Psoas muscle (tissue), 8 donors: Measurements from ENCODE around the gene DYNC2LI1. TPM values are rescaled to one million over a fixed set of nuclear protein-coding genes. Genes with fewer than 3 reads are reported as not detected.

Source experiments
- ATAC-seq, 4 donors: fragments of 200-7000 bp; cut with Tn5 transposase; one replicate each; pipeline ENCODE4 v1.9.1; 2020; ENCODE audit warnings: moderate library complexity in 3 of 4, mild to moderate bottlenecking in 2 of 4
- DNase-seq, 2 donors: peaks; one replicate each; pipeline ENCODE4 v3.0.0-alpha.2; 2020
- H3K27ac ChIP-seq: fragments of 200-600 bp; one replicate; pipeline ENCODE4 v1.8.0; 2022
- H3K27me3 ChIP-seq, 3 donors: fragments of 200-600 bp in 1 of 3; one replicate each; pipeline versions ENCODE4 v1.6.1 to v1.8.0; 2013 to 2022; ENCODE audit warnings: low read length in 2 of 3, mild to moderate bottlenecking in 2 of 3, moderate library complexity in 1 of 3; ENCODE audit not compliant: insufficient read depth in 3 of 3
- H3K36me3 ChIP-seq, 2 donors: fragments of 200-600 bp in 1 of 2; one replicate each; pipeline versions ENCODE4 v1.6.1 to v1.8.0; 2013 to 2022; ENCODE audit warnings: low read depth in 1 of 2, mild to moderate bottlenecking in 1 of 2, moderate library complexity in 1 of 2; ENCODE audit not compliant: insufficient read depth in 1 of 2
- H3K4me1 ChIP-seq: fragments of 200-600 bp; one replicate; pipeline ENCODE4 v1.8.0; 2022
- H3K4me3 ChIP-seq: fragments of 200-600 bp; one replicate; pipeline ENCODE4 v1.8.0; 2022; ENCODE audit warnings: mild to moderate bottlenecking
- H3K9me3 ChIP-seq: fragments of 200-600 bp; one replicate; pipeline ENCODE4 v1.8.0; 2022
- CTCF ChIP-seq: fragments of 200-600 bp; IDR thresholded peaks from one replicate; pipeline ENCODE4 v1.8.0; 2022; ENCODE audit warnings: antibody characterized with exemption
- WGBS, 3 donors: extraction: QIAGEN DNeasy Blood & Tissue Kit; methylation state at CpG; one replicate each; pipeline versions ENCODE4 v1.1.6 to v1.1.7; 2013; 5-methylcytosine and 5-hydroxymethylcytosine counted together
- intact Hi-C, 2 donors: fragments of 100-400 bp; cut with DNase I; formaldehyde crosslinking; loops; one replicate each; pipeline versions ENCODE4 v1.11.0 to v1.14.2; 2022
- polyA plus RNA-seq, 3 donors: library from polyadenylated mRNA; stranded (reverse); fragments of 200-250 nt; gene quantifications; one replicate each; pipeline ENCODE4 v1.2.3, GENCODE V29; 2013
- total RNA-seq, 4 donors: library from RNA; stranded (reverse); fragmentation: NEBNext Ultra II Directional in 2 of 4; extraction: Animal tissue kit (Norgen Biotek cat#: 25700) in 2 of 4; gene quantifications; one replicate each; pipeline versions ENCODE4 v1.2.1 to v1.2.4, GENCODE V29; 2021 to 2023
- donor health status: healthy with polysubstance abuse.
- donor health status: DM: no; HTN: no; CAD: no; lungs with moderate emphysema.
- donor health status: Bipolar disorder and iron deficiency.
- donor health status: healthy.
- donor health status: DM: yes; HTN: yes; CAD: no.
- donor health status: DM: no; HTN: no; CAD: no.
- donor health status: DM: no; HTN: no; CAD: no.
- donor health status: DM: yes; HTN: yes; CAD: no.

The DYNC2LI1 gene
- total and polyA plus RNA-seq, 7 donors, result 3.4 to 23.7 (median 8.9) TPM

GRCh38 chr2:43758739-43759138, 15.1 kb upstream of the DYNC2LI1 start:
- intact Hi-C loops, result no loop called here
- TF ChIP-seq CTCF, result no peak
- H3K4me1 ChIP-seq, result no peaks in the 10 kb centered on the region
- peak in 1 of 4 donors; percentile 27 for ATAC-seq
- no peaks in the 10 kb centered on the region for H3K9me3 ChIP-seq
- WGBS, 3 donors, result 26 to 36% (median 29%) methylated on average over 3 of the region's 3 CpGs
- H3K27ac ChIP-seq, result no peak overlapping the region
- no peak overlapping the region for H3K4me3 ChIP-seq
- H3K36me3 ChIP-seq, result no peaks in the 10 kb centered on the region
- DNase-seq, result peak; percentile 44 to 72
- no peaks in the 10 kb centered on the region for H3K27me3 ChIP-seq

GRCh38 chr2:43759195-43759594, 14.6 kb upstream of the DYNC2LI1 start:
- no peak for ATAC-seq

GRCh38 chr2:43762286-43762685, 11.6 kb upstream of the DYNC2LI1 start:
- no peaks in the 10 kb centered on the region for H3K4me1 ChIP-seq
- ATAC-seq, result no peak
- H3K4me3 ChIP-seq, result no peak overlapping the region
- 76 to 85% (median 84%) methylated on average over 3 of the region's 3 CpGs for WGBS, 3 donors
- DNase-seq, result no peak
- H3K27ac ChIP-seq, result no peak overlapping the region
- no peak for TF ChIP-seq CTCF
- no peaks in the 10 kb centered on the region for H3K9me3 ChIP-seq
- no peaks in the 10 kb centered on the region for H3K27me3 ChIP-seq
- H3K36me3 ChIP-seq, result no peaks in the 10 kb centered on the region
- intact Hi-C loops, result no loop called here

More at GRCh38 chr2:43759195-43759594, 14.6 kb upstream of the DYNC2LI1 start:
- Histone ChIP-seq H3K36me3 (no peaks in the 10 kb centered on the region), H3K4me1 (no peaks in the 10 kb centered on the region), H3K27me3 (no peaks in the 10 kb centered on the region), H3K27ac (no peak overlapping the region), H3K9me3 (no peaks in the 10 kb centered on the region), H3K4me3 (no peak overlapping the region)
- no peak for TF ChIP-seq CTCF
- no peak for DNase-seq
- intact Hi-C loops, result no loop called here

- intact Hi-C loops, result no loop called here
- Histone ChIP-seq H3K9me3 (no peaks in the 10 kb centered on the region), H3K4me3 (no peak overlapping the region), H3K27ac (no peak overlapping the region), H3K27me3 (no peaks in the 10 kb centered on the region), H3K36me3 (no peaks in the 10 kb centered on the region), H3K4me1 (no peaks in the 10 kb centered on the region)
- ATAC-seq (no peak), DNase-seq (no peak)
- no peak for TF ChIP-seq CTCF
- WGBS, 3 donors, result 97 to 100% (median 97%) methylated on average over 2 of the region's 2 CpGs
These were observed 10.7 kb upstream of the DYNC2LI1 start for GRCh38 chr2:43763091-43763490.

GRCh38 chr2:43764086-43764705, 9.6 kb upstream of the DYNC2LI1 start:
- TF ChIP-seq CTCF, result no peak
- Histone ChIP-seq H3K27me3 (no peaks in the 10 kb centered on the region), H3K4me1 (no peaks in the 10 kb centered on the region), H3K36me3 (no peaks in the 10 kb centered on the region), H3K4me3 (no peak overlapping the region), H3K27ac (no peak overlapping the region), H3K9me3 (no peaks in the 10 kb centered on the region)
- 2 to 29% (median 7%) methylated on average over 1 of the region's 1 CpG for WGBS, 3 donors
- intact Hi-C loops, result no loop called here
- no peak for ATAC-seq
- no peak for DNase-seq
